IMR-90 (cell line): Measurements from ENCODE around the gene GNE. TPM values are rescaled to one million over a fixed set of nuclear protein-coding genes. Genes with fewer than 3 reads are reported as not detected.

Experiments used
- ATAC-seq: fragments of 200-7000 bp; cut with Tn5 transposase; 2 replicates; pipeline ENCODE4 v1.9.1; 2020; ENCODE audit warnings: low read depth, mild to moderate bottlenecking, moderate library complexity
- BruUV-seq: library from RNA; stranded (reverse); fragments of 400-500 nt; replicated peaks from 2 replicates; lab custom pipeline; 2021; lab: Mats Ljungman, UMichigan
- CTCF ChIA-PET: fragments of 300-600 bp; formaldehyde crosslinking; extraction: SDS; loops from one replicate; lab custom pipeline; 2021; ENCODE audit warnings: antibody characterized with exemption; lab: Yijun Ruan, JAX
- POLR2A ChIA-PET: fragments of 300-600 bp; sonication (Branson Sonifier 250); formaldehyde crosslinking; loops from one replicate; lab custom pipeline; 2022; ENCODE audit warnings: antibody characterized with exemption; ENCODE audit not compliant: unreplicated experiment; lab: Charles Lee
- DNase-seq: peaks from one replicate; pipeline ENCODE4 v3.0.0; 2013
- H2AFZ ChIP-seq: replicated peaks from 2 replicates; pipeline ENCODE3; 2013; ENCODE audit warnings: low read length, mild to moderate bottlenecking; ENCODE audit not compliant: poor library complexity
- H2AK5ac ChIP-seq: 2 replicates; pipeline ENCODE4 v1.6.1; 2013; ENCODE audit warnings: low read depth, low read length, inconsistent platforms
- H2AK9ac ChIP-seq: replicated peaks from 2 replicates; pipeline ENCODE3; 2013; ENCODE audit warnings: mild to moderate bottlenecking, low read depth, low read length, moderate library complexity; ENCODE audit not compliant: poor library complexity
- H2BK120ac ChIP-seq: 2 replicates; pipeline ENCODE4 v1.6.1; 2013; ENCODE audit warnings: low read depth, low read length, inconsistent platforms
- H2BK15ac ChIP-seq: 3 replicates; pipeline ENCODE4 v1.6.1; 2013; ENCODE audit warnings: low read depth, low read length, inconsistent platforms
- H2BK20ac ChIP-seq: 2 replicates; pipeline ENCODE4 v1.6.1; 2013; ENCODE audit warnings: low read depth, mild to moderate bottlenecking, inconsistent platforms, low read length, moderate library complexity
- H2BK5ac ChIP-seq: 2 replicates; pipeline ENCODE4 v1.6.1; 2013; ENCODE audit warnings: mild to moderate bottlenecking, low read depth, low read length, inconsistent platforms; ENCODE audit not compliant: poor library complexity, severe bottlenecking
- H3K14ac ChIP-seq: replicated peaks from 2 replicates; pipeline ENCODE4 v1.6.1; 2013; ENCODE audit warnings: low read depth, low read length, inconsistent platforms
- H3K18ac ChIP-seq: 2 replicates; pipeline ENCODE4 v1.6.1; 2013; ENCODE audit warnings: low read depth, low read length, control low read depth
- H3K23ac ChIP-seq: 2 replicates; pipeline ENCODE4 v1.6.1; 2013; ENCODE audit warnings: low read depth, low read length, inconsistent platforms
- H3K27ac ChIP-seq: 2 replicates; pipeline ENCODE4 v1.5.1; 2013; ENCODE audit warnings: mild to moderate bottlenecking, control low read depth, low read length; ENCODE audit not compliant: insufficient read depth
- H3K27me3 ChIP-seq: 2 replicates; pipeline ENCODE4 v1.6.1; 2013; ENCODE audit warnings: low read length; ENCODE audit not compliant: control insufficient read depth, insufficient read depth
- H3K36me3 ChIP-seq: 2 replicates; pipeline ENCODE4 v1.6.1; 2013; ENCODE audit warnings: low read length, mixed read lengths; ENCODE audit not compliant: control insufficient read depth, insufficient read depth
- H3K4ac ChIP-seq: 2 replicates; pipeline ENCODE4 v1.6.1; 2013; ENCODE audit warnings: low read depth, low read length, inconsistent platforms
- H3K4me1 ChIP-seq: 2 replicates; pipeline ENCODE4 v1.6.1; 2013; ENCODE audit warnings: low read length, mixed read lengths; ENCODE audit not compliant: control insufficient read depth, insufficient read depth
- H3K4me2 ChIP-seq: 2 replicates; pipeline ENCODE4 v1.6.1; 2013; ENCODE audit warnings: low read depth, mild to moderate bottlenecking, control low read depth, low read length, moderate library complexity
- H3K4me3 ChIP-seq: 2 replicates; pipeline ENCODE4 v1.5.1; 2013; ENCODE audit warnings: low read depth, mild to moderate bottlenecking, control low read depth, low read length, moderate library complexity; ENCODE audit not compliant: insufficient read depth
- H3K56ac ChIP-seq: 2 replicates; pipeline ENCODE4 v1.6.1; 2013; ENCODE audit warnings: low read length, inconsistent platforms; ENCODE audit not compliant: insufficient read depth; ENCODE audit errors: extremely low read depth
- H3K79me1 ChIP-seq, 2 experiments: 2 replicates each; pipeline ENCODE4 v1.6.1; 2013; ENCODE audit warnings: low read length in 2 of 2, inconsistent platforms in 1 of 2, low read depth in 1 of 2
- H3K9ac ChIP-seq: 2 replicates; pipeline ENCODE4 v1.6.1; 2013; ENCODE audit warnings: low read depth, low read length, control low read depth
- H3K9me1 ChIP-seq: 2 replicates; pipeline ENCODE4 v1.6.1; 2013; ENCODE audit warnings: low read length, inconsistent platforms; ENCODE audit not compliant: insufficient read depth
- H3K9me3 ChIP-seq: 2 replicates; pipeline ENCODE4 v1.6.1; 2013; ENCODE audit warnings: low read length; ENCODE audit not compliant: control insufficient read depth, insufficient read depth
- H4K20me1 ChIP-seq: 2 replicates; pipeline ENCODE4 v1.6.1; 2013; ENCODE audit warnings: low read length, inconsistent platforms; ENCODE audit not compliant: insufficient read depth
- H4K5ac ChIP-seq: 2 replicates; pipeline ENCODE4 v1.6.1; 2013; ENCODE audit warnings: mild to moderate bottlenecking, low read depth, low read length, control low read depth
- H4K8ac ChIP-seq, 2 experiments: 2 replicates each; pipeline ENCODE4 v1.6.1; 2013; ENCODE audit warnings: low read depth in 2 of 2, low read length in 2 of 2, control low read depth in 1 of 2, inconsistent platforms in 1 of 2
- H4K91ac ChIP-seq: 2 replicates; pipeline ENCODE4 v1.6.1; 2013; ENCODE audit warnings: low read depth, low read length, inconsistent platforms; ENCODE audit not compliant: insufficient read depth
- BHLHE40 ChIP-seq: fragments of 150-350 bp; IDR thresholded peaks from 2 replicates; pipeline ENCODE4 v1.6.1; 2016; ENCODE audit warnings: mild to moderate bottlenecking, low read depth, low read length
- CEBPB ChIP-seq: IDR thresholded peaks from 2 replicates; pipeline ENCODE4 v1.6.1; 2012; ENCODE audit warnings: low read depth, low read length, improper control_type of control experiment
- CHD1 ChIP-seq: IDR thresholded peaks from 2 replicates; pipeline ENCODE4 v1.6.1; 2012; ENCODE audit warnings: low read depth, low read length, improper control_type of control experiment
- FOS ChIP-seq: fragments of 150-350 bp; IDR thresholded peaks from 2 replicates; pipeline ENCODE4 v1.6.1; 2016; ENCODE audit warnings: low read depth, low read length
- MAFK ChIP-seq: IDR thresholded peaks from 2 replicates; pipeline ENCODE4 v1.6.1; 2012; ENCODE audit warnings: low read depth, low read length, improper control_type of control experiment
- MAZ ChIP-seq: IDR thresholded peaks from 2 replicates; pipeline ENCODE4 v1.6.1; 2012; ENCODE audit warnings: low read depth, mild to moderate bottlenecking, low read length, improper control_type of control experiment, moderate library complexity, borderline replicate concordance
- MXI1 ChIP-seq: IDR thresholded peaks from 2 replicates; pipeline ENCODE4 v1.6.1; 2012; ENCODE audit warnings: low read depth, mild to moderate bottlenecking, low read length, moderate library complexity, borderline replicate concordance
- NFE2L2 ChIP-seq: fragments of 150-350 bp; IDR thresholded peaks from 2 replicates; pipeline ENCODE4 v1.6.1; 2016; ENCODE audit warnings: low read depth, mild to moderate bottlenecking, low read length
- POLR2A ChIP-seq: IDR thresholded peaks from 2 replicates; pipeline ENCODE4 v1.6.1; 2012; ENCODE audit warnings: mild to moderate bottlenecking, low read depth, low read length
- RAD21 ChIP-seq: IDR thresholded peaks from 2 replicates; pipeline ENCODE4 v1.6.1; 2012; ENCODE audit warnings: low read length, improper control_type of control experiment
- RCOR1 ChIP-seq: IDR thresholded peaks from 2 replicates; pipeline ENCODE4 v1.6.1; 2012; ENCODE audit warnings: mild to moderate bottlenecking, low read length, improper control_type of control experiment; ENCODE audit not compliant: insufficient replicate concordance
- RFX5 ChIP-seq: IDR thresholded peaks from 2 replicates; pipeline ENCODE4 v1.8.0; 2012; ENCODE audit warnings: low read depth, mild to moderate bottlenecking, low read length, moderate library complexity
- SMC3 ChIP-seq: fragments of 150-350 bp; IDR thresholded peaks from 2 replicates; pipeline ENCODE4 v1.6.1; 2016; ENCODE audit warnings: low read depth, mild to moderate bottlenecking, antibody characterized with exemption, low read length, moderate library complexity
- WGBS, 2 experiments: methylation state at CpG; one replicate each; pipeline versions ENCODE4 v1.1.5 to v1.1.7; 2013; ENCODE audit warnings: missing lambda C conversion rate in 2 of 2; ENCODE audit not compliant: insufficient read length in 1 of 2; ENCODE audit errors: extremely low coverage in 2 of 2; 5-methylcytosine and 5-hydroxymethylcytosine counted together
- dilution Hi-C: fragments of 300-500 bp; cut with HindIII; formaldehyde crosslinking; loops from one replicate; pipeline ENCODE4 v1.14.3; 2018; ENCODE audit warnings: low sequenced_read_pairs; ENCODE audit not compliant: unreplicated experiment
- in situ Hi-C: fragments of 300-500 bp; cut with MboI; formaldehyde crosslinking; loops from 3 replicates; pipeline ENCODE4 v1.14.3; 2019; ENCODE audit warnings: low sequenced_read_pairs, inconsistent platforms, mixed read lengths
- intact Hi-C: fragments of 100-400 bp; cut with micrococcal nuclease; formaldehyde crosslinking; loops from 2 replicates; pipeline ENCODE4 v1.10.0; 2022
- polyA plus RNA-seq, 3 experiments: library from polyadenylated mRNA; depleted of rRNA; stranded (reverse); fragments of >200 nt; gene quantifications; 2 replicates each; pipeline ENCODE4 v1.2.3, GENCODE V29; 2012; ENCODE audit warnings: low replicate concordance in 1 of 3
- total RNA-seq: library from RNA; depleted of rRNA; stranded (reverse); fragments of >200 nt; gene quantifications from 2 replicates; pipeline ENCODE4 v1.2.3, GENCODE V29; 2012
- TF ChIP-seq, protein P1 (sequence below): conservative IDR thresholded peaks from 2 replicates; pipeline ENCODE4 v1.5.1; 2012; ENCODE audit warnings: mild to moderate bottlenecking, low read depth, low read length, improper control_type of control experiment
- TF ChIP-seq, protein P2 (sequence below): fragments of 150-350 bp; IDR thresholded peaks from 2 replicates; pipeline ENCODE4 v1.6.1; 2017; ENCODE audit warnings: mild to moderate bottlenecking, antibody characterized with exemption, low read length, low read depth
- TF ChIP-seq, protein P3 (sequence below): fragments of 150-350 bp; IDR thresholded peaks from 2 replicates; pipeline ENCODE4 v1.6.1; 2016; ENCODE audit warnings: low read depth, mild to moderate bottlenecking, low read length, moderate library complexity, borderline replicate concordance

GNE gene
- total and polyA plus RNA-seq, 2 of the 4 experiments (the other 2 are of a cell fraction), result 11.7 to 34.1 TPM

DNA sequence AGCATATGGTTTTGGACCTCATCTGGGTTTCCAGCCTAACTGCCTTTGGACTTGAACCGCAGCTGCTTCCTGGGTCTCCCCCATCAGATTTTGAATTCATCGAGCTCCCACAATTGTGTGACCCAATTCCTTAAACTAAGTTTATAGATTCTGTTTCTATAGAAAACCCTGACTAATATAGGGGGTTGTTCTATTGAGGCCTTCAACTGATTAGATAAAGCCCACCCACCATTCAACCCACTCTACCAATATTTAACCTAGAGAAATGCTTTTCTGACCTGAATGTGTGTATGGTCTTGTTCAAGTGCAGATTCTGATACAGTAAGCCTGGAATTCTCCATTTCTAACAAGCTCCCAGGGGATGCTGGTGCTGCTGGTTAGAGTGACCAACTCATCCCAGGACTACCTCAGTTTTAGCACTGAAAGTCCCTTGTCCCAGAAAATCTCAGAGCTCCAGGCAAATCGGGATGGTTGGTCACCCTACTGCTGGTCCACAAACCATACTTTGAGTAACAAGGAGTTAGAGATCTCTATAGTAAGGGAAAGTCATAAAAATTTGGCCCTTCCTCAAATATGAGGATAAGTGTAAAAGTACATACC lies 31.7 kb upstream of the GNE start:
- H3K79me1 ChIP-seq, result no peaks in the 10 kb centered on the region
- H3K18ac ChIP-seq, result no peak overlapping the region
- no peak overlapping the region for H3K4me3 ChIP-seq
- H3K56ac ChIP-seq, result no peak overlapping the region
- H3K27me3 ChIP-seq, result no peaks in the 10 kb centered on the region
- no peak overlapping the region for H2BK20ac ChIP-seq
- no peak overlapping the region for H3K27ac ChIP-seq
- no peak overlapping the region for H2BK15ac ChIP-seq
- ChIA-PET POLR2A (no interaction called here), CTCF (no interaction called here)
- BruUV-seq, result no TSS peak
- in situ Hi-C loops (no loop called here), dilution Hi-C loops (no loop called here), intact Hi-C loops (no loop called here)
- ATAC-seq (no peak), DNase-seq (no peak)
- H2AK9ac ChIP-seq, result no peak overlapping the region
- no peak overlapping the region for H3K4ac ChIP-seq
- no peak overlapping the region for H2BK5ac ChIP-seq
- H4K91ac ChIP-seq, result no peak overlapping the region
- no peaks in the 10 kb centered on the region for H3K36me3 ChIP-seq
- no peak overlapping the region for H3K4me2 ChIP-seq
- H3K4me1 ChIP-seq, result no peaks in the 10 kb centered on the region
- H2AFZ ChIP-seq, result no peak overlapping the region
- H3K9ac ChIP-seq, result no peak overlapping the region
- H4K8ac ChIP-seq, result no peak overlapping the region
- H2AK5ac ChIP-seq, result no peak overlapping the region
- H3K14ac ChIP-seq, result no peak overlapping the region
- TF ChIP-seq, protein P1, sequence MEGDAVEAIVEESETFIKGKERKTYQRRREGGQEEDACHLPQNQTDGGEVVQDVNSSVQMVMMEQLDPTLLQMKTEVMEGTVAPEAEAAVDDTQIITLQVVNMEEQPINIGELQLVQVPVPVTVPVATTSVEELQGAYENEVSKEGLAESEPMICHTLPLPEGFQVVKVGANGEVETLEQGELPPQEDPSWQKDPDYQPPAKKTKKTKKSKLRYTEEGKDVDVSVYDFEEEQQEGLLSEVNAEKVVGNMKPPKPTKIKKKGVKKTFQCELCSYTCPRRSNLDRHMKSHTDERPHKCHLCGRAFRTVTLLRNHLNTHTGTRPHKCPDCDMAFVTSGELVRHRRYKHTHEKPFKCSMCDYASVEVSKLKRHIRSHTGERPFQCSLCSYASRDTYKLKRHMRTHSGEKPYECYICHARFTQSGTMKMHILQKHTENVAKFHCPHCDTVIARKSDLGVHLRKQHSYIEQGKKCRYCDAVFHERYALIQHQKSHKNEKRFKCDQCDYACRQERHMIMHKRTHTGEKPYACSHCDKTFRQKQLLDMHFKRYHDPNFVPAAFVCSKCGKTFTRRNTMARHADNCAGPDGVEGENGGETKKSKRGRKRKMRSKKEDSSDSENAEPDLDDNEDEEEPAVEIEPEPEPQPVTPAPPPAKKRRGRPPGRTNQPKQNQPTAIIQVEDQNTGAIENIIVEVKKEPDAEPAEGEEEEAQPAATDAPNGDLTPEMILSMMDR, result no peak
- TF ChIP-seq CEBPB (no peak), NFE2L2 (no peak), RFX5 (no peak), POLR2A (no peak), MXI1 (no peak), RAD21 (no peak), SMC3 (no peak), BHLHE40 (no peak), MAFK (no peak), FOS (no peak), MAZ (no peak), RCOR1 (no peak), CHD1 (no peak)
- TF ChIP-seq, protein P2, sequence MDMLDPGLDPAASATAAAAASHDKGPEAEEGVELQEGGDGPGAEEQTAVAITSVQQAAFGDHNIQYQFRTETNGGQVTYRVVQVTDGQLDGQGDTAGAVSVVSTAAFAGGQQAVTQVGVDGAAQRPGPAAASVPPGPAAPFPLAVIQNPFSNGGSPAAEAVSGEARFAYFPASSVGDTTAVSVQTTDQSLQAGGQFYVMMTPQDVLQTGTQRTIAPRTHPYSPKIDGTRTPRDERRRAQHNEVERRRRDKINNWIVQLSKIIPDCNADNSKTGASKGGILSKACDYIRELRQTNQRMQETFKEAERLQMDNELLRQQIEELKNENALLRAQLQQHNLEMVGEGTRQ, result no peak
- TF ChIP-seq, protein P3, sequence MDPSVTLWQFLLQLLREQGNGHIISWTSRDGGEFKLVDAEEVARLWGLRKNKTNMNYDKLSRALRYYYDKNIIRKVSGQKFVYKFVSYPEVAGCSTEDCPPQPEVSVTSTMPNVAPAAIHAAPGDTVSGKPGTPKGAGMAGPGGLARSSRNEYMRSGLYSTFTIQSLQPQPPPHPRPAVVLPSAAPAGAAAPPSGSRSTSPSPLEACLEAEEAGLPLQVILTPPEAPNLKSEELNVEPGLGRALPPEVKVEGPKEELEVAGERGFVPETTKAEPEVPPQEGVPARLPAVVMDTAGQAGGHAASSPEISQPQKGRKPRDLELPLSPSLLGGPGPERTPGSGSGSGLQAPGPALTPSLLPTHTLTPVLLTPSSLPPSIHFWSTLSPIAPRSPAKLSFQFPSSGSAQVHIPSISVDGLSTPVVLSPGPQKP, result no peak
- H3K9me1 ChIP-seq, result no peaks in the 10 kb centered on the region
- H3K9me3 ChIP-seq, result no peaks in the 10 kb centered on the region
- no peaks in the 10 kb centered on the region for H4K20me1 ChIP-seq
- WGBS, 2 experiments, result no CpG with 5 or more reads among the region's 3 CpGs
- no peak overlapping the region for H4K5ac ChIP-seq
- no peak overlapping the region for H3K23ac ChIP-seq
- no peak overlapping the region for H2BK120ac ChIP-seq
